Measurements from ENCODE around the gene KLHDC8B.

KLHDC8B gene

GRCh38 chr3:49161197-49161596 is 10.2 kb upstream of the KLHDC8B start:
- no peak for TF ChIP-seq CTCF (IDR thresholded peaks at IDR 0.05)
- TF ChIP-seq ZFX (IDR thresholded peaks at IDR 0.05; ENCODE audit: borderline replicate concordance), result no peak
- no peak overlapping the region for H3K27ac ChIP-seq

- H3K27ac ChIP-seq, result no peak overlapping the region
Observed at GRCh38 chr3:49161808-49162530, 9.4 kb upstream of the KLHDC8B start.

GRCh38 chr3:49162751-49163419 is 8.5 kb upstream of the KLHDC8B start:
- TF ChIP-seq ZFX (IDR thresholded peaks at IDR 0.05; ENCODE audit: borderline replicate concordance) (no peak), CTCF (IDR thresholded peaks at IDR 0.05) (no peak)
- H3K27ac ChIP-seq, result no peak overlapping the region

More at GRCh38 chr3:49161808-49162530, 9.4 kb upstream of the KLHDC8B start:
- TF ChIP-seq CTCF (IDR thresholded peaks at IDR 0.05) (no peak), ZFX (IDR thresholded peaks at IDR 0.05; ENCODE audit: borderline replicate concordance) (no peak)

- TF ChIP-seq ZFX (IDR thresholded peaks at IDR 0.05; ENCODE audit: borderline replicate concordance) (no peak), CTCF (IDR thresholded peaks at IDR 0.05) (no peak)
- no peak overlapping the region for H3K27ac ChIP-seq
Observed at GRCh38 chr3:49163609-49164008, 7.8 kb upstream of the KLHDC8B start.

GRCh38 chr3:49164983-49165720 is 6.2 kb upstream of the KLHDC8B start:
- peak overlapping the region; percentile 62 for H3K27ac ChIP-seq
- TF ChIP-seq ZFX (IDR thresholded peaks at IDR 0.05; ENCODE audit: borderline replicate concordance) (no peak), CTCF (IDR thresholded peaks at IDR 0.05) (no peak)

GRCh38 chr3:49165771-49166751 is 5.3 kb upstream of the KLHDC8B start, which contains the start of gene CCDC71:
Gene CCDC71, minus strand, starts transcription at chr3:49166331. Its CDS starts 2,123 bp downstream, at chr3:49164208.
- TF ChIP-seq CTCF (IDR thresholded peaks at IDR 0.05) (no peak), ZFX (IDR thresholded peaks at IDR 0.05; ENCODE audit: borderline replicate concordance) (no peak)

More at GRCh38 chr3:49165771-49166751, 5.3 kb upstream of the KLHDC8B start, which contains the start of gene CCDC71:
- peak within 1 kb of the TSS; percentile 62 for H3K27ac ChIP-seq

Measured in 22Rv1 (cell line).